ENCODE results near the gene DNAAF3.
"Not testable (repeated sequence)": the region's sequence is repeated elsewhere in the genome, so short reads cannot be mapped to it uniquely, and the experiment has no call there.

The DNAAF3 gene

DNA sequence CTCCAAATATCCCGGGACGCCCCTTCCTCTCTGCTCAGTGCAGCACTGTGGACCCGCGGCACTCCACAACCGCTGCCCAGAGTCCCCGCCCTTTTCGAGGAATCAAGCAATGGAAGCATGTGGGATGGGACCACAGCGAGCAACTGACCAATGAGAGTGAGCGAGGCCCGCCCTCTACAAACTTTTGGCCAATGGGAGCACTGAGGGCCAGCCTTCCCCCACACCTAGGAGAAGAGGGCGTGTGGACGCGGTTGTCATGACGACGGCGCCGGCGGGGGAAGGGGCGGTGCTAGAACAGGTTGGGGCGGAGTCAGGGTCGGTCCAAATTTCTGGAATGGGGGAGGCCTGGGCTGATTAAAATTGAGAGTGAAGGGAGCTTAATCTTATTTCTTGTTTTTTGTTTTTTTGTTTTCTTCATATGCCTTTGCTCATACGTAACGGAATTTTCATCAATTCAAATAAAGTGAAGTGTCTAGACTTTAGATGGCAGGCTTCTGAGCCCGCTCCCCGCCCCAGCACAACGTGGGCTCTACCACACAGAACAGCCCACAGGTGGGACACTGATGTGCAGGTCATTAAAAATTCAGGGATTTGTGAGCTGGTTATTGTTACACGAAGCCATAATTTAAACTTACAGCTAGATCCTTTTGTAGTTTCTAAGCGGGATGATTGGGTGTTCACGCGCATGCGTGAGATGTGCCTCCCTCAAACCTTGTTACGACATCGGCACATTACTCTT lies at the start of gene DNAAF3:
TSS of gene DNAAF3 (minus strand) at position 84 of the 739 bp plus-strand sequence. CDS start 200 bp downstream, outside the sequence.
- H3K27me3 ChIP-seq (ENCODE audit: control insufficient read depth in 2 of 2, insufficient read depth in 2 of 2, low read length in 2 of 2), result peaks cover 11 to 19% of the 10 kb centered on the region in 2 donors
- no peaks in the 10 kb centered on the region for H3K36me3 ChIP-seq (ENCODE audit: control insufficient read depth in 2 of 2, insufficient read depth in 2 of 2, low read length in 2 of 2)
- peaks cover 4 to 8% of the 10 kb centered on the region in 2 donors for H3K4me1 ChIP-seq (ENCODE audit: control insufficient read depth in 2 of 2, insufficient read depth in 2 of 2, low read length in 2 of 2)
- peak within 1 kb of the TSS; percentile 67 to 70 for H3K4me3 ChIP-seq (ENCODE audit: low read length in 2 of 2)
- H3K9me3 ChIP-seq (ENCODE audit: control insufficient read depth in 2 of 2, low read length in 2 of 2), result no peaks in the 10 kb centered on the region
- H3K9ac ChIP-seq (ENCODE audit: low read depth in 1 of 2, low read length in 2 of 2), result peak within 1 kb of the TSS in 1 of 2 donors; percentile 37
- H3K27ac ChIP-seq (ENCODE audit: low read depth in 2 of 2, low read length in 2 of 2), result no peak within 1 kb of the TSS

DNA sequence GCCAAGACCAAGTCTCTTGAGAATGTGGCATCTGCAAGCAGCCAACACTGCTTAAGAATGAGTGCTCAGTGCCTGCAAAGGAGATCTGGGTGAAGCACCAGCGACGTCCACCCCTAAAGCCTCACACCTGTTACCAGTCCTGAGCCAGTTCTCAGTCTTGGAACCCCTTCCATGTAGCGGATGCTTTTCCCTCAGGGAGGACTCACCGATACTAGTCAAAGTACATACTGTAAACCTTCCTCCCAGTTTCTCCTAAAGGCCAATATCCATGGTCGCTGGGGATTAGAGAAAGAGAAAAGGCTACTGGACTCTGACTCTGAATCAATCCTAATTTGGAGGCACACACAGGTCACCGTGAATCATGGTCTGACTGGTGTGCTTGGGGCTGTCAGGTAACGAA lies 47.1 kb upstream of the DNAAF3 start:
- Histone ChIP-seq H3K9me3 (ENCODE audit: control insufficient read depth in 2 of 2, low read length in 2 of 2) (no peaks in the 10 kb centered on the region), H3K36me3 (ENCODE audit: control insufficient read depth in 2 of 2, insufficient read depth in 2 of 2, low read length in 2 of 2) (no peaks in the 10 kb centered on the region), H3K27ac (ENCODE audit: low read depth in 2 of 2, low read length in 2 of 2) (no peak overlapping the region), H3K9ac (ENCODE audit: low read depth in 1 of 2, low read length in 2 of 2) (no peak overlapping the region), H3K4me1 (ENCODE audit: control insufficient read depth in 2 of 2, insufficient read depth in 2 of 2, low read length in 2 of 2) (peaks cover 15 to 23% of the 10 kb centered on the region in 2 donors), H3K27me3 (ENCODE audit: control insufficient read depth in 2 of 2, insufficient read depth in 2 of 2, low read length in 2 of 2) (no peaks in the 10 kb centered on the region), H3K4me3 (ENCODE audit: low read length in 2 of 2) (no peak overlapping the region)

DNA sequence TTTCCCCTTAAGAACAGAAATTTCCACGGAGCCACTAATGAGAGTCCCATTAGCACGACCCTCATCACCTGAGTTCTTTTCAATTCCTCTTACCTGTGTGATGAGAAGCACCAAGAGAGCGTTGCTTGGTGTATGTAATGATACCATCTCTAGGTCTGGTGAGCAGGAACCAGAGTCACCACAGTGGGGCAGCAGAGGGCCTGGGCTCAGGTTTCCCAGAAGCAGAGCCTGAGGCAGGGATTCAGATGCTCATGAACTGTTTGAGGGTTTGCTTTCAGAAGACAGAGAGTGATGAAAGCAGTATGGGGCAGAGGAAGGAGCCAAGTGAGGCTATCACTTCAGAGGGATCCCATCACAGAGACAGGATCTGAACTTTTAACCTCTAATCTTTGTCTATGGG lies 46.0 kb upstream of the DNAAF3 start:
- Histone ChIP-seq H3K9me3 (ENCODE audit: control insufficient read depth in 2 of 2, low read length in 2 of 2) (no peaks in the 10 kb centered on the region), H3K9ac (ENCODE audit: low read depth in 1 of 2, low read length in 2 of 2) (no peak overlapping the region), H3K4me3 (ENCODE audit: low read length in 2 of 2) (no peak overlapping the region), H3K27me3 (ENCODE audit: control insufficient read depth in 2 of 2, insufficient read depth in 2 of 2, low read length in 2 of 2) (no peaks in the 10 kb centered on the region), H3K27ac (ENCODE audit: low read depth in 2 of 2, low read length in 2 of 2) (no peak overlapping the region), H3K36me3 (ENCODE audit: control insufficient read depth in 2 of 2, insufficient read depth in 2 of 2, low read length in 2 of 2) (no peaks in the 10 kb centered on the region), H3K4me1 (ENCODE audit: control insufficient read depth in 2 of 2, insufficient read depth in 2 of 2, low read length in 2 of 2) (peaks cover 15 to 23% of the 10 kb centered on the region in 2 donors)

DNA sequence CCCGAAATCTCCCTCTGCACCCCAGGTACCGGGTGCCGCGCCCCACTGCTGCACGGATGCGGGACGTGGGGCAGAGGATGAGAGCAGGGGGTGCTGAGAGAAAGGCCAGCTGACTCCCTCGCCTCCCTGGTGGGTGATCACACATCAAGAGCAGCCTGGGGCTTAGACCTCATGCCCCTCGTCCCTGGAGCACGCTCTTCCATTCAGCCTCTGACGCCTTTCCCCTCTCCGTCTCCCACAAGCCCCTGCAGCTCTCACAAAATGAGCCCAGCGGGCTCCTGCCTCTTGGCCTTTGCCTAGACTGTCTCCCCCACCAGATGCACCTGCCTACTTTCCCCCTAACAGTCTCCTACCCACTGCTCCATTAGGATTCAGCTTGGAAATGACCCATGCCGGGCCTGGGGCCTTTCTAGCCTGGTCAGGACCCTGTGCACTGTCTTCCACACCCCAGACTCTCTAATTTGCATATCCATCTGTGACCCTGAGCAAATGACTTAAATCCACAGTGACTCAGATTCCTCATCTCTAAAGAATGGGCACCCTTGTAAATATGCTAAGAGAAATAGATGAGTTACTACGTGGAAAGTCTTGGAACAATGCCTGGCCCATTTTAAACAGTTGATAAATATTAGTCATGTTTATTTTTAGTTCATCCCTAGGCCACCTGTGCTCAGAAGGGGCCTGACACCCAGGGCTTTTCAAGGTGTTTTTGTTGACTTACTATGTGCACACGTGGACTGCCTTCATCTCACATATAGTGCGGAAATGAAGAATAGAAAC lies 43.5 kb upstream of the DNAAF3 start:
- peak overlapping the region in 1 of 2 donors; percentile 75 for H3K4me3 ChIP-seq (ENCODE audit: low read length in 2 of 2)
- H3K4me1 ChIP-seq (ENCODE audit: control insufficient read depth in 2 of 2, insufficient read depth in 2 of 2, low read length in 2 of 2), result peaks cover 7 to 24% of the 10 kb centered on the region in 2 donors
- no peaks in the 10 kb centered on the region for H3K27me3 ChIP-seq (ENCODE audit: control insufficient read depth in 2 of 2, insufficient read depth in 2 of 2, low read length in 2 of 2)
- H3K27ac ChIP-seq (ENCODE audit: low read depth in 2 of 2, low read length in 2 of 2), result peak overlapping the region; percentile 93 to 95
- peak overlapping the region; percentile 14 to 47 for H3K9ac ChIP-seq (ENCODE audit: low read depth in 1 of 2, low read length in 2 of 2)
- H3K36me3 ChIP-seq (ENCODE audit: control insufficient read depth in 2 of 2, insufficient read depth in 2 of 2, low read length in 2 of 2), result peaks cover 0 to 2% of the 10 kb centered on the region in 2 donors
- H3K9me3 ChIP-seq (ENCODE audit: control insufficient read depth in 2 of 2, low read length in 2 of 2), result no peaks in the 10 kb centered on the region

DNA sequence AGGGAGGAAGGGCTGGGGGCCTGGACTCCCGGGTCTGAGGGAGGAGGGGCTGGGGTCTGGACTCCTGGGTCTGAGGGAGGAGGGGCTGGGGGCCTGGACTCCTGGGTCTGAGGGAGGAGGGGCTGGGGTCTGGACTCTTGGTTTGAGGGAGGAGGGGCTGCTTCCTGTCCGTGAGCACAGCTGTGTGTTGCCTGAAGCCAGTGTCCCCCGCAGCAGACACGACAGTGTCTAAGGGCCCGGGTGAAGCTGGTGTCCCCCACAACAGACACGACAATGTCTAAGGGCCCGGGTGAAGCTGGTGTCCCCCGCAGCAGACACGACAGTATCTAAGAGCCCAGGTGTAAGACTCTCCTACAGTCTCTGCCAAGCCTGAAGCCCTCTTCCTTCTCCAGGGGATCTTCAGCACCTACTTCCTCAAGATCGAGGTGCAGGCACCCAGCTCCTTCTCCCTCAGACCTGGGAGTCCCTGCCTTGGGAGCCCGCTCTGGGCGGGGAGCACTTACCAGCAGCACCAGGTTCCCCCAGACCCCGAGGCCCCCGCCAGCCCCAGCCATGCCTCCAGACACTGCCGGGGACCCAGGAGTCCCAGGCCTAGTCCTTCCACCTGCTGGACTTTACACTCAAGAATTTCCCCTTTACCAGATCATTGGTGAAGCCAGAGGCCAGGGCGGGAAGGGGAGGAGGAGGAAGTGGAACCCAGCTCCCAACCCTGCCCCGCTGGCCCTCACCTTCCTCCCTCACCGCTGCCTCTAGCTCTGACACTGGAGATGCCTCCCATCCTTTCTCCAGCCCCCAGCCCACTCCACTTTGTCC lies 42.7 kb upstream of the DNAAF3 start, which contains the start of gene PTPRH:
TSS of gene PTPRH (minus strand) at position 622 of the 813 bp plus-strand sequence. CDS start at position 554, 68 bp downstream.
- Histone ChIP-seq H3K36me3 (ENCODE audit: control insufficient read depth in 2 of 2, insufficient read depth in 2 of 2, low read length in 2 of 2) (peaks cover 4 to 7% of the 10 kb centered on the region in 2 donors), H3K27ac (ENCODE audit: low read depth in 2 of 2, low read length in 2 of 2) (peak within 1 kb of the TSS; percentile 93 to 95), H3K9me3 (ENCODE audit: control insufficient read depth in 2 of 2, low read length in 2 of 2) (no peaks in the 10 kb centered on the region), H3K4me3 (ENCODE audit: low read length in 2 of 2) (peak within 1 kb of the TSS; percentile 74 to 75), H3K27me3 (ENCODE audit: control insufficient read depth in 2 of 2, insufficient read depth in 2 of 2, low read length in 2 of 2) (no peaks in the 10 kb centered on the region), H3K9ac (ENCODE audit: low read depth in 1 of 2, low read length in 2 of 2) (peak within 1 kb of the TSS; percentile 80 to 83), H3K4me1 (ENCODE audit: control insufficient read depth in 2 of 2, insufficient read depth in 2 of 2, low read length in 2 of 2) (peaks cover 7 to 24% of the 10 kb centered on the region in 2 donors)

DNA sequence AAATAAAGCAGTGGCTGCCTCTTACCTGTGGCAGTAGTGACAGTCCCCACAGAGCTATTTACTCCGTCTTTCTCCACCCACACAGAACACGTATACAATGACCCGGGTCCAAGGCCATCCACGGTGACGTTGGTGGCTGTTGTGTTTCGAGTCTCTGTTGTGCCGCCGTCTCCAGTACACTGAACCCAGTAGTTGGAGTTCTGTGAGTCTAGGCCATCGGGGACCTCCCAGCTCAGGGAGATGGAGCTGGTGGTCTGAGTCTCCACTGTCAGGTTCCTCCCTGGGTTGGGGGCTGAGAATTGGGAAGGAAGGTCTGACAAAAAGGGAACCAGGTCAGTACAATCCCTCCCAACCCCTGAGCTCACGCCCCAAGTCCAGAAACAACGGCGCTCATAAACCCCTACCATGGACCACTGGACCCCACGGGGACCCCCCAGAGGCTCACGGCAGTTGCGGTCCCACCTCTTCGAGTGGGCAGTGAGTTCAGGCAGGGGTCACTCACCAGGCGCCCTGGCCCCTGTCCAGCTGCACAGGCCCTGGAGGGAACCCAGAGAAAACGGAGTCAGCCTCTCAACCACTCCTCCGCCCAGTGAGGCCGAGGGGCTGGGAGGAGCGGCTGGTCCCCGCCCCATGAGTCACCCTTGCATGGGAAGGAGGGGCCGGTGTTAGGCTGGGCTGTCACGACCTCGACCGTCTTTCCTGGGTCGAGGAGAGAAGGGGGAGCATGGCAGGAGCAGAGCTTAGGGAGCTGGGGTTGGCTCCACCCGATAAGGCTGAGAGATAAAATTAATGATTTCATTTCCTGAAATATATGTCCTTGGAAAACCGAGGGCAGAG lies 40.5 kb upstream of the DNAAF3 start:
- H3K9ac ChIP-seq (ENCODE audit: low read depth in 1 of 2, low read length in 2 of 2), result peak overlapping the region; percentile 81
- H3K4me1 ChIP-seq (ENCODE audit: control insufficient read depth in 2 of 2, insufficient read depth in 2 of 2, low read length in 2 of 2), result peaks cover 7 to 24% of the 10 kb centered on the region in 2 donors
- H3K27me3 ChIP-seq (ENCODE audit: control insufficient read depth in 2 of 2, insufficient read depth in 2 of 2, low read length in 2 of 2), result no peaks in the 10 kb centered on the region
- H3K4me3 ChIP-seq (ENCODE audit: low read length in 2 of 2), result peak overlapping the region; percentile 65 to 69
- H3K9me3 ChIP-seq (ENCODE audit: control insufficient read depth in 2 of 2, low read length in 2 of 2), result no peaks in the 10 kb centered on the region
- peak overlapping the region; percentile 81 to 91 for H3K27ac ChIP-seq (ENCODE audit: low read depth in 2 of 2, low read length in 2 of 2)
- H3K36me3 ChIP-seq (ENCODE audit: control insufficient read depth in 2 of 2, insufficient read depth in 2 of 2, low read length in 2 of 2), result peaks cover 4 to 14% of the 10 kb centered on the region in 2 donors

DNA sequence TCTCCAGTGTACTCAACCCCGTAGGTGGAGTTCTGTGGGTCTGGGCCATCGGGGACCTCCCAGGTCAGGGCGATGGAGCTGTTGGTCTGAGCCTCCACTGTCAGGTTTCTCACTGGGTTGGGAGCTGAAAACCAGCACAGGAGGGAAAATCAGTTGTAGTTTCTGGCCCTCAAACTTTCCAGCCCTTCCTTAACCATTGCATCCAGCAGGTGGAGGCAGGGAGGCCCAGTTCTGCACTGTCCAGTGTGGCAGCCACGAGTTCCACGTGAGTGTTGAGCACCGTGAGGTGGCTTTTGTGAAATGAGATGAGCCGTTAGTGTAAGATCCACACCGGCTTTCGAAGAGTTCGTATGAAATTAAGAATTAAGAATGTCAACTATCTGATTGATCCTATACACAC lies 35.8 kb upstream of the DNAAF3 start:
- H3K36me3 ChIP-seq (ENCODE audit: control insufficient read depth in 2 of 2, insufficient read depth in 2 of 2, low read length in 2 of 2), result peaks cover 28 to 42% of the 10 kb centered on the region in 2 donors
- not testable (repeated sequence) for H3K27me3 ChIP-seq (ENCODE audit: control insufficient read depth in 2 of 2, insufficient read depth in 2 of 2, low read length in 2 of 2); H3K4me3 ChIP-seq (ENCODE audit: low read length in 2 of 2); H3K27ac ChIP-seq (ENCODE audit: low read depth in 2 of 2, low read length in 2 of 2); H3K9ac ChIP-seq (ENCODE audit: low read depth in 1 of 2, low read length in 2 of 2); H3K4me1 ChIP-seq (ENCODE audit: control insufficient read depth in 2 of 2, insufficient read depth in 2 of 2, low read length in 2 of 2); H3K9me3 ChIP-seq (ENCODE audit: control insufficient read depth in 2 of 2, low read length in 2 of 2)

DNA sequence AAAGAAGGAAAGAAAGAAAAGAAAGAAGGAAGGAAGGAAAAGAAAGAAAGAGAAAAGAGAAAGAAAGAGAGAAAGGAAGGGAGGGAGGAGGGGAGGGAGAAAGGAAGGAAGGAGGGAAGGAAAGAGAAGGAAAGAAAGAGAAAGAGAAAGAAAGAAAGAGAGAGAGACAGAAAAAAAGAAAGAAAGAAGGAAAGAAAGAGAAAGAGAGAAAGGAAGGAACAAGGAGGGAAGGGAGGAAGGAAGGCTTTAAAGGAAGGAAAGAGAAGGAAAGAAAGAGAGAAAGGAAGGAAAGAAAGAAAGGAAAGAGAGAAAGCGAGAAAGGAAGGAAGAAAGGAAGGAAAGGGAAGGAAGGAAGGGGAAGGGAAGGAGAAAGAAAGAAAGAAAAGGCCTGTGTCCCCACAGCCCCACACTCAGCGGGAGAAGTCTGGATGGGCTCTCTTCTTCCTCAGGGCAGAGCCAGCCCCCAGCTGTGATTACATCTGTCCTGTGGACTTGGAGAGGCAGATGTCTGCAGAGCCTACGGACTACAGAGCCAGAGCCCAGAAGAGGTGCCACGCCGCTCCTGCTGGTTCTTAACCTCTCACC lies 33.3 kb upstream of the DNAAF3 start:
- no peaks in the 10 kb centered on the region for H3K9me3 ChIP-seq (ENCODE audit: control insufficient read depth in 2 of 2, low read length in 2 of 2)
- no peak overlapping the region for H3K4me3 ChIP-seq (ENCODE audit: low read length in 2 of 2)
- H3K9ac ChIP-seq (ENCODE audit: low read depth in 1 of 2, low read length in 2 of 2), result no peak overlapping the region
- peaks cover 35 to 48% of the 10 kb centered on the region in 2 donors for H3K36me3 ChIP-seq (ENCODE audit: control insufficient read depth in 2 of 2, insufficient read depth in 2 of 2, low read length in 2 of 2)
- no peaks in the 10 kb centered on the region for H3K4me1 ChIP-seq (ENCODE audit: control insufficient read depth in 2 of 2, insufficient read depth in 2 of 2, low read length in 2 of 2)
- H3K27me3 ChIP-seq (ENCODE audit: control insufficient read depth in 2 of 2, insufficient read depth in 2 of 2, low read length in 2 of 2), result no peaks in the 10 kb centered on the region
- H3K27ac ChIP-seq (ENCODE audit: low read depth in 2 of 2, low read length in 2 of 2), result no peak overlapping the region

DNA sequence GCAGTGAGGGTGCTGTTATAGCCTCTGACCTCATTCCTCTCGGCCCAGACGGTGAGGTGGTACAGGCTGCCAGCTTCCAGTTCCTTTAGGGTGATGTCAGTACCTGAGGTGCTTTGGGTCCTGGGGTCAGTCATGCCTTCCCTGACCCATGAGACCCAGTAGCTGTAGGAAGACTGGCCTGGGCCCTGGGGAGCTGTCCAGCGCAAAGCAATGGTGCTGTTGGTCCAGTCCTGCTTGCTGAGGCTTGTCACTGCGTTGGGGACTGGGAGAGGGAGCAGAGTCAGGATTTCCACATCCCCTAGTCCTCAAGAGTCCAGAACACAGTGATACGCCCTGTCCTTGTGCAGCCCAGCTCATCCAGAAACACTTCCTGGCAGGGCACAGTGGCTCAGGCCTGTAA lies 32.2 kb upstream of the DNAAF3 start:
- Histone ChIP-seq H3K36me3 (ENCODE audit: control insufficient read depth in 2 of 2, insufficient read depth in 2 of 2, low read length in 2 of 2) (peaks cover 31 to 48% of the 10 kb centered on the region in 2 donors), H3K9ac (ENCODE audit: low read depth in 1 of 2, low read length in 2 of 2) (no peak overlapping the region), H3K4me1 (ENCODE audit: control insufficient read depth in 2 of 2, insufficient read depth in 2 of 2, low read length in 2 of 2) (no peaks in the 10 kb centered on the region), H3K9me3 (ENCODE audit: control insufficient read depth in 2 of 2, low read length in 2 of 2) (no peaks in the 10 kb centered on the region), H3K27ac (ENCODE audit: low read depth in 2 of 2, low read length in 2 of 2) (no peak overlapping the region), H3K27me3 (ENCODE audit: control insufficient read depth in 2 of 2, insufficient read depth in 2 of 2, low read length in 2 of 2) (no peaks in the 10 kb centered on the region), H3K4me3 (ENCODE audit: low read length in 2 of 2) (no peak overlapping the region)
